Hematopoietic multipotent progenitor cell treated with erythropoietin and hydrocortisone succinate and interleukin-3 and kit ligand, for 6 days (in vitro differentiated cells): ENCODE data around the gene ZBTB45.
"Not testable (repeated sequence)": the region's sequence is repeated elsewhere in the genome, so short reads cannot be mapped to it uniquely, and the experiment has no call there.

ENCODE experiments used
- DNase-seq: peaks from one replicate; pipeline ENCODE4 v3.0.0-alpha.2; 2015

ZBTB45 gene

DNA sequence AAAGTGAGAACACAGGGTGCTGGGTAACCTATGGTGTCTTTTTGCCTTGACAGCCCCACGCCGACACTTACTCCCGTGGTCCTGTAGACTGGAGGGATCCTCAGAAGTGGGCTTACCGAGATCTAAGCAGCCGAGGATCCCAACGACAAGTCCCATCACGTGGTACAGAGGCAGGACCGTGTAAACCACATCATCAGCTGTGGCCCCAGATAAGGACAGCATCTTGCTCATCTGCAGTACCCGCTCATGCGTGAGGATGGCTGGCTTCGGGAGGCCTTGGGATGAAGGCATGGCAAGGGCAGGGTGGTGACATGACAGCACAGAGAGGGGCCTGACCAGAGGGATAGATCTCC, 9.9 kb downstream of the ZBTB45 start:
- DNase-seq, result peak; percentile 93

DNA sequence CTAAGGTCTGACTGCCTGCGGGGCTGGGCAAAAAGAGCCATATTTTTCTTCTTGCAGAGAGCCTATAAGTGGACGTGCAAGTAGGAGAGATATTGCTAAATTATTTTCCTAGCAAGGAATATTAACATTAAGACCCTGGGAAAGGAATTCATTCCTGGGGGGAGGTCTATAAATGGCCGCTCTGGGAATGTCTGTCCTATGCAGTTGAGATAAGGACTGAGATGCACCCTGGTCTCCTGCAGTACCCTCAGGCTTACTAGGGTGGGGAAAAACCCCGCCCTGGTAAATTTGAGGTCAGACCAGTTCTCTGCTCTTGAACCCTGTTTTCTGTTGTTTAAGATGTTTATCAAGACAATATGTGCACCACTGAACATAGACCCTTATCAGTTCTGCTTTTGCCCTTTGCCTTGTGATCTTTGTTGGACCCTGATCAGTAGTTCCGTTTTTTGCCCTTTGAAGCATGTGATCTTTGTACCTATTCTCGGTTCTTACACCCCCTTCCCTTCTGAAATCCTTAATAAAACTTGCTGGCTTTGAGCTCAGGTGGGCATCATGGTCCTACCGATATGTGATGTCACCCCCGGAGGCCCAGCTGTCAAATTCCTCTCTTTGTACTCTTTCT, 11.9 kb downstream of the ZBTB45 start:
- DNase-seq, result not testable (repeated sequence)

DNA sequence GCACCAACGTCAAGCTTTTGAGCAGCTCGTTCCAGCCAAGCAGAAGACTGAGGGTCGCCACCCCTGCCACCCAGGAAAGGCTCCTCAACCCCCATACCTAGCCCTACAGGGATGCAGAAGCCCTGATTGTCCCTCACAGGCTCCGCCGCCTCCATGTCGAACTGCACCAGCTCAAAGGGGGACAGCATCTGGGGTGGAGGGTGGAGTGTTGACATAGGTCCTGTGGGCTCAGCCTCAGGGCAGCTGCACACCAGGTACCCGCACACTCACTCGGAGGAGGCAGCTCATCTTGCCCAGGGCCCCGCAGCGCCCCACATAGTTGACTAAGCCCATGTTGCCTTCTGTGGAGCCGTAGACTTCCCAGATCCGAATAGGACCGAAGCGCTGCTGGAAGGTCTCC, 19.4 kb downstream of the ZBTB45 start:
- no peak for DNase-seq

DNA sequence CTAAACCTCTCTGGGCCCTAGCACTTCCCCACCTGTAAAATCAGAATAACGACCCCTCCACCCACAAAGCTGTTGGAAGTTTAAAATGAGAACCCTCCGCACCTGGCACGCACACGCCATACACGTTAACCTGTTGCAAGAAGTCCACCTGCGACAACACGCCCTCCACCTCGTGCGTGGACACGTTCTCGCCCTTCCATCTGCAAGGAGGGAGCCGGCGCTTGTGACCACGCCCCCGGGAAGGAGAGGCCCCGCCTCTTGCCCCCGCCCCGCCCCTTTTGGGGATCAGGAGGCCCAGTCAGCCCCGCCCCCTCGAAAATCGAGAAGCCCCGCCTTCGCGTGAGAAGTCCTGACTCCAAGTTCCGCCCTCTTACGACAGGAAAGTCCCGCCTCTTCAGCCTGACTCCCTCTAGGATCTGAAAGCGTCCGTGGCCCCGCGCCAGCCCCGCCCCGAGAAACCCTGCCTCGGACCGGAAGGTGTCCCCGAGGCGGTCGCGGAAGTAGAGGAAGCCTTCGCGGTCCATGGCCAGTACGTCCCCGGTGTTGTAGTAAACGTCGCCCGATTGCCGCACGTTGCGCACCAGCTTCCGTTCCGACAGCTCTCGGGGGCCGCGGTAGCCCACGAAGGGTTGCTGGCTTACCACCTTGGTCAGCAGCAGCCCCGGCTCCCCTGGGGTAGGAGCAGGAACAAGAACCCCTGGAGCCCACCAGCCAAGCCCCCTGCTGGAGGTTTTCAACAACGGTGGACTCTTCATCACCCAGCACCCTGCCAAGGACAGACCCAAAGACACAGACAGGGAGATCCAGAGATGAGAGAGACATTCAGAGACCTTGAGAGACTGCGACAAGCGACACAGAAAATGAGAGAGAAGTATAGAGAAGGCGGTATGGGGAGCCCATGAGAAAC, 20.3 kb downstream of the ZBTB45 start:
- DNase-seq, result peak; percentile 100

DNA sequence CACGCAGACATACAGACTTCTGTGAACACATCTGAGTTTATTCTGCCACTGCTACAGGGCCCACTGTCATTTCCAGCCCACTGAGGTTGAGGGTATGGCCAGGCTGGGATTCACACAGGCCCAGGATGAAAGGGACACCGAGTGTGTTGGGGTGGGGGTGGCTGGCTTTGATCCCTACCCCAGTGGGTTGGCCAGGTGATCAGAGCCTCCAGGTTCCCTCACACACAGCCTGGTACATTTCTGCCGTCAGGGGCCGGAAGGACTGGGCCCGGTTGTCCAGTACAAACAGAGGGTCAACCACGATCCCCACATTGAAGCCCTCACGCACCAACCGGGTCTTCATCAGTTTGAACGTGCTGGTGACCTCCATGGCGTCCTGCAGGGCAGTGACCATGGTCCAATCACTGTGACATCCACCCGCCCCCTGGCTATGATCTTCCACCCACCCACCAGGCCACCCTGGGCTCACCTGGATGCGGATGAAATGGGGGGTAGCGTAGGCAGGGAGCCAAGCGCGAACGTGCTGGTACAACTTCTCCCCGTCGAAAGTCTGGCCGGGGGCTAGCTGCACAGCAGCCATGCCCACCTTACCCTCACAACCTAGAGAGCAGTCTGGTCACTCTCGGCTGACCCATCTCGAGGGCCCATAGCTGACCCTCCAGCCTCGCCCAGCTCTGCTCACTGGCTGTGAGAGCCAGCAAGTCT, 21.1 kb downstream of the ZBTB45 start:
- DNase-seq, result no peak

DNA sequence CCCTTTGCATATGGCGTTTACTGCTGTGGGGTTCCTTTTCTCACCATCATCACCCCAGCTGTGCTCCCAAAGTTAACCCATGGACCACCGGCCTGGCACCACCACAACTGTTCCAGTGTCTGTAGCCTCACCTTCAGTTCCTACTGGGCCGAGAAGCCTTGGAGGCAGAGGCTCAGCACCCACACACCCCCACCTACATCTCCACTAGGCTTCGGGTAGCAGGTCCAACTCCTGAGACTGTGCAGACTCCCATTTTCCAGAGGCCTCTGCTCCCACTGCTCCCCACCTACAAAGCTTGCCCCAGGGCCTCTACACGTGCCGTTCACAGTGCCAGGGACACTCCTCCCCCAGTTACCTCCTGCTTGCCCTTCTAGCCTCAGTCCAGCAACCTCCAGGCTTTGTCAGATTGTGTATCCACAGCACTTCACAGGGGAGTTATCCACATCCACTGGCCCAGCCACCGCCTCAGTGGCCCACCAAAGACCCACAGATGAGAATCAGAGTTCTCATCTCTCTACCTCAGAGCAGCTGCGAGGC, 21.9 kb downstream of the ZBTB45 start:
- DNase-seq, result no peak

DNA sequence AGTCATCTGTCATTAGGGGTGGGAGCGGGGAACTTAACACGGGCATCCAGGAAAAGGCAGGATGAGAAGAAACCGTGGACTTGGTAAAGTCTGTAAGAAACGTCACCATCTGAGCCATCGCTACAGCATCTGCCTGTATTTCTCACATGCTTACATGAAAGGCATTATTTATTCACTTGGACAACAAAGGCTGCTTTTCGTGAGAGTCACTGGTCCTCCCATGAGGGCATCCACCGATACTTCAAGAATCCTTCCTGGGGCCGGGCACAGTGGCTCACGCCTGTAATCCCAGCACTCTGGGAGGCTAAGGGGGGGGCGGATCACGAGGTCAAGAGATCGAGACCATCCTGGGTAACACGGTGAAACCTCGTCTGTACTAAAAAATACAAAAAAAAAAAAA, 27.3 kb downstream of the ZBTB45 start:
- DNase-seq, result no peak

DNA sequence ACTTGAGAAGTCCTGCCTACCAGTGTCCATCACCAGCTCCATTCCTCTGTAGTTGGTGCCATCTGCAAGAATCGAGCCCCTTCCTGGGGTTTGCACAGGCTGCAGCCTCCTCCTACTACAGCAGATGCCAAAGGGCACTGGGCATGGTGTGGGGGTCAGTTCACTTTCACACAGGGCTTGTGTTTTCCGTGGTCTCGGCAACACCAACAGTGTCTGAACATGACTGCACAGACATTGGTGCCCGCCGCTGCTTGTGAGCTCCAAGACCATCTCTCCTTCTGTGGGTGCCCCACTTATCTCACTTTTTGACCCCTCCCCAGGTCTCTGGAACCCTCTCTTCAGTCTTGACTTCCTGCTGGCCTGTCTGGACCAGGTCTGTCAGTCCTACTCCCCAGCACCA, 28.2 kb downstream of the ZBTB45 start:
- DNase-seq, result no peak

DNA sequence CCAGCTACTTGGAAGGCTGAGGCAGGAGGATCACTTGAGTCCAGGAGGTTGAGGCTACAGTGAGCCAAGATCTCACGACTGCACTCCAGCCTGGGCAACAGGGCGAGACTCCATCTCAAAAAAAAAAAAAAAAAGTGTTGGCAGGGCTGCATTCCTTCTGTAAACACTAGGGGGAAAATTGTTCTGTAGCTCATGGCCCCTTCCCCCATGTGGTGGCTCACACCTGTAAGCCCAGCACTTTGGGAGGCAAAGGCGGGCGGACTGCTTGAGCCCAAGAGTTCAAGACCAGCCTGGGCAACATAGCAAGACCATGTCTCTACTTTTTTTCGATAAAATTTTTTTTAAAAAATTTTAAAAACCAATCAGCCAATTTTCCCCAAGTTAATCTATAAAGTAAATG, 35.3 kb downstream of the ZBTB45 start:
- DNase-seq, result peak; percentile 45

DNA sequence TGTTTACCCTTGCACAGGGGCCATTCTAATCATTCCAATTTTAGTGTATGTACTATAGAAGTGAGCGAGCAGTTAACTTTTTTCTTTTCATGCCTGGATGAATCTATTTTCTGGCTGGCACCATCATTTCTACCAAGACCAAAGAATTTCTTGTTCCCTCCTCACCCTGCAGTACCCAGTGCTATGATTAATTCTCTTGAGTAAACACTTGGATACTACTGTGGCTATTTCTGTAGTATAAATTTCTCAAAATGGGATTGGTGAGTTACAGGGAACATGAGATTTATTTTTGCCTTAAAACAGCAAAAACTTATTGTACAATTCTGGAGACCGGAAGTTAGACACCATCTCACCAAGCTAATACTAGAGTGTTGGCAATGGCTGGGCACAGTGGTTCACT, 35.8 kb downstream of the ZBTB45 start:
- DNase-seq, result no peak

DNA sequence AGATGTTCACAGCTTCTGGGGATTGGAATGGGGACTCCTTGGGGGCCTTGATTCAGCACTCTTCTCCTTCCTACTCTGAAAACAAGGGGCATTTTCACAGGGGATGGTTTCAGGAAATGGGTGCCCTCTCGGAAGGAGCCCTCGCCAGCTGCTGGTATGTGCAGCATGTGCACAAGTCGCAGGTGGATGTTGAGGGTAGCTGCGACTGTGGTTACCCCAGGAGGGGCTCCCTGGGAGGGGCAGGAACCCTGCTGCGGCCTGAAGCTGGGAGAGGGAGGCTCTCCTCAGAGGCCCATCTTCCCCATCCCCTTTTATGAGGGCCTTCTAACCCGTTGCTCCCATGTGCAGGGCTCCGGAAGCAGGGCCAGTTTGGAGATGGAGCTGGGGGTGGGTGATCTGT, 37.2 kb downstream of the ZBTB45 start:
- no peak for DNase-seq

DNA sequence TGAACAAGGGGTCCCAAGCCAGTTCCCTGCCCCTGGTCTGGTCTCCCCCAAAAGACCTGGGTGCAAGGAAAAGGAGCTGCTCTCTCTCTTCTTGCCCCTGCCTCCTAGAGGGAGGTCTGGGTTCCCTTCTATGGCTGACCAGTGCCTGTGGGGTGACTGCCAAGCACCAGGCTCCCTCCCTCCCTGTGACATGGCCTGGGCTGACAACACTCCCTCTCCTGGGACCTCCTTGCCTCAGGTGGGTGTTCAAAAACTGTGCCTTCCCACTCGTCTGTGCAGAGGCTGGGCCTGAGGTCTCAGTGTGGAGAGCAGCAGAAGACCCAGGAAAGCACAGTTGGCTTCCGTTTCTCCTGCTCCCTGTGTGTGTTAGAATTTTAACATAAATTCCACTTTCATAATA, 38.8 kb downstream of the ZBTB45 start:
- DNase-seq, result no peak

DNA sequence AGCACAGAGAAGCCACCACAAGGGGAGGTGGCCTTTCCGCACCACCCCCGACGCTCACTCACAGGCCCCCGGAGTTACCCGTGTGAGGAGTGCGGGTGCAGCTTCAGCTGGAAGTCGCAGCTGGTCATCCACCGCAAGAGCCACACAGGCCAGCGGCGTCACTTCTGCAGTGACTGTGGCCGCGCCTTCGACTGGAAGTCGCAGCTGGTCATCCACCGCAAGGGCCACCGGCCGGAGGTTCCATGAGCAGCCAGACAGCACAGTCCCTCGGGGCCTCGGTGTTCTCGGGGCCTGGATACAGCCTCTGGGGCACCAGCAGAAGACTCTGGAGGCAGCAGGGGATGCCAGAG, 39.2 kb downstream of the ZBTB45 start:
- no peak for DNase-seq

DNA sequence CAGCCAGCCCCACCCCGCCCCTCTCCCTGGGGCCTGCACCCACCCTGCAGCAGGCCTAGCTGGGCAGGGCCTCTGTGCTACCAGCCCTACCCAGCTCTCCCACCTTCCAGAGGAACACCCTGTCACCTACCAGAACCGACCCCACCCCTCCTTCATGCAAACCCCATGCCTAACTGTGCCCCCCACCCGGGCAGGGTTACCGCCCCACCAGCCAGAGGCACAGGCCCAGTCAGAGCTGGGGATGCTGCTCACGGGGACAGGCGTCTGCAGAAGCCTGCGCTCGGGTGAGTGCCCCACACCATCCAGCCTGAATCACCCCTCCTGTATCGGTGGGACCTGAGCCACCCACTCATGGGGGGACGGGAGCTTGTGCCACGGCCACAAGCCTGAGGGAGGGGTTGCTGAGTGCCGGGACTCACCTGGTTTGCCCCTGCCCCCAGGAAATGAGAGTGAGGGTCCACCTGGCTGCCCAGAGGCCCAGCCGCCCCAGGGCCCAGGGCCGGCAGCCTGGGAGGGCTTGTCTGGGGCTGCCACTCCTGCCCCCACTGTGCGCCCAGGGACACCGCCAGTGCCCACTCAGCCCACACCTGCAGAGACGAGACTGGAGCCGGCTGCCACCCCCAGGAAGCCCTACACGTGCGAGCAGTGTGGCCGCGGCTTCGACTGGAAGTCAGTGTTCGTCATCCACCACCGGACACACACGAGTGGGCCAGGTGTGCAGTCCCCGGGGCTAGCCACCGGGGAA, 39.7 kb downstream of the ZBTB45 start:
- no peak for DNase-seq

DNA sequence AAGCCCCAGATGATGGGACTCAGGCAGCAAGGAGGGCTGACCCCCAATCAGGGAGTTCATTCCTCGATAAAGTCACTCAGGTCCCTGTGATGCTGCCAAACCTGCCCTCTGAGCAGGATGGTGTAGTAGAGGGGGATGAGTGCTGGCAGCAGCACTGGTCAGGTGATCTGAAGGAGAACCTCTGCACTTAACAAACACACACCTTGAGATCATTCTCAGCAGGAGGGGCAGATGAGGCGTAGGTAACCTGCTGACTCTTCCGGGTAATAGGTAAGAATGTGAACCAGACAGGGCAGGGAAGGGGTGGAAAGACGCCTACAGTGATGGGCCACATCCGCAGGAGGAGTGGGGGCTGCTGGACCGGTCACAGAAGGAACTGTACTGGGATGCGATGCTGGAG, 40.3 kb downstream of the ZBTB45 start:
- DNase-seq, result no peak

DNA sequence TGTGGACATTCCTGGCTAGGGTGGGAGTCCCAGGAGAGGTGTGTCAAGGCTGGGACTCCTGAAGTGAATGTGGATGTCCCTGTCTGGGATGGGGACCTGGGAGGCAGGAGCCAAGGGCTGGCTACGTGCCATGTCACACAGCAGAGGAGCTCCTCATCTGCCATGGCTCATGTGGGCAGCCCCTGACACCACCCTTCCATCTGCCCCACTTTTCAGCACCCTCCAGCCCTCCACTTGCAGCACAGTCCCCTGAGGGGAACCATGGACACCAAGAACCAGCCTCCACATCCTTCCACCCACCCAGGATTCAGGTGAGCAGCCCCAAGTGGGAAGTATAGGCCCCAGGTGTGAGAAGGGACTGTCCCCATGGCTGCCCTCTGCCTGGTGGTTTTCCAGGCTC, 41.7 kb downstream of the ZBTB45 start:
- no peak for DNase-seq

DNA sequence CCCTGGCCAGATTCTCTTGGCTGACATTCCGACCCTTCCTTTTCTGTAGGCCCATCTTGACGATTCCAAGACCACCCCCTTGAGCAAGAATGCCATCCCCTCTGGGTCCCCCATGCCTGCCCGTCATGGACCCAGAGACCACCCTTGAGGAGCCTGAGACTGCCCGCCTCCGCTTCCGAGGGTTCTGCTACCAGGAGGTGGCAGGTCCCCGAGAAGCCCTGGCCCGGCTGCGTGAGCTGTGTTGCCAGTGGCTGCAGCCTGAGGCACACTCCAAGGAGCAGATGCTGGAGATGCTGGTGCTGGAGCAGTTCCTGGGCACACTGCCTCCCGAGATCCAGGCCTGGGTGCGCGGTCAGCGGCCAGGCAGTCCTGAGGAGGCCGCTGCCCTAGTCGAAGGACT, 42.5 kb downstream of the ZBTB45 start:
- no peak for DNase-seq

DNA sequence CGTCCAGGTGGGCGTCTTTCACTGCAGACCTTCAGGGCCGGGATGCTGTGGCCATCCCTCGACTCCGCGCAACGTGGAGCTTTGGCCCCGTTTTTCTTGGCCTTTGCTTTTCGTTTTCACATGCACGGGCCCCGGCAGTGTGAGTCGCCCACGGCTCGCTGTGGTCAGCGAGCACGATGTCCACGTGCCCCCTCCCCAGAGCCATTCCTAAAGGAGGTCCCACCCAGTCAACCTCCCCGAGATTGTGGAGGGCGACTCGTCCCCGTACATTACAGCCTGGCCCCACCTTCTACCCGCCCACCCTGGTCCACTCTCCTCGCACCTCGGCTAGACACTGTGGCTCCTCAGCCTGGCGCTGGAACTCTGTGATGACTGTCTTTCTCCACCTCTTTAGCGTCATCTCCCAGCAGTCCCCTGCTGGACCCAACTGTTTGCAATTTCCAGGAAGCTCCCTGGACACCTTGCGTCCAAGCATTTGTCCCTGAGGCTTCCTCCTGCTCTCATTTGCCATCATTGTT, 43.1 kb downstream of the ZBTB45 start:
- no peak for DNase-seq

DNA sequence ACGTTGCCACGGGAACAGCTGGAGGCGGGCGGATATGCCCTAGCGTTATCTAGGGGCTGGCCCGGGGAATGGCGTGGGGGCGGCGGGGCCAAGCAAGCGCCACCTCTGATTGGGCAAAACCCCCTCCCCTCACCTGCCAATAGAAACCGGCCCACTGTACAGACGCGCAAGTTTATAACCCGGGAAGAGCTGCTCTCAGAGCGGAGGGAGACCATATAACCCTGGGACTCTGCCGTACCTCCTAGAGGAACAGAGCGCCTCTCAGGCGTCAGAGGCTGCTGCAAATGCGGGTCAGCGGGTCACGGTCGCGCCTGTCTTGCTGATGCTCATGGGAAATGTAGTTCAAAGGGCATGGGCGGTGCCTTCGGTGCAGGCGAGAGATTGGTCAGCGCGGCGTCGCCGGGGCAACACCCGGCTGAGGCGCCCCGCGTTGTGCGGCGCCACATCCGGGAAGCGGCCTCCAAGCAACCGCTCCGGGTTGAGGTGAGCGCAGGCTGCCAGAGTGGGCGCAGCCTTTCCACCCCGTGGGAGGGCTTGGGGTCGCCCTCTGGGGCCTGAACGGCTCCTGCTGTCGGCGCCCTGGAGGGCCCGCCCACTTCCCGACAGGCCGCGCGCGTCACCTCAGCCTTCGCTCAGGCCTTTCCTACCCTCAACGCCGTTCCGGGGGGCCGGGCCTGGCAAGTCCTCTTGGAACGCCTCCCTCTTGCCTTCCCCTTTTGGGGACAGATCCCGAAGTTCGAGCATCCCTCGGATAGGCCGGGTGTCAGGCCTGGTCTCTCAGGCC, 43.7 kb downstream of the ZBTB45 start, which contains the start of gene ZNF446:
TSS of gene ZNF446 (plus strand) at position 639 of the 784 bp plus-strand sequence. CDS start 867 bp downstream, outside the sequence.
- DNase-seq, result peak; percentile 98

DNA sequence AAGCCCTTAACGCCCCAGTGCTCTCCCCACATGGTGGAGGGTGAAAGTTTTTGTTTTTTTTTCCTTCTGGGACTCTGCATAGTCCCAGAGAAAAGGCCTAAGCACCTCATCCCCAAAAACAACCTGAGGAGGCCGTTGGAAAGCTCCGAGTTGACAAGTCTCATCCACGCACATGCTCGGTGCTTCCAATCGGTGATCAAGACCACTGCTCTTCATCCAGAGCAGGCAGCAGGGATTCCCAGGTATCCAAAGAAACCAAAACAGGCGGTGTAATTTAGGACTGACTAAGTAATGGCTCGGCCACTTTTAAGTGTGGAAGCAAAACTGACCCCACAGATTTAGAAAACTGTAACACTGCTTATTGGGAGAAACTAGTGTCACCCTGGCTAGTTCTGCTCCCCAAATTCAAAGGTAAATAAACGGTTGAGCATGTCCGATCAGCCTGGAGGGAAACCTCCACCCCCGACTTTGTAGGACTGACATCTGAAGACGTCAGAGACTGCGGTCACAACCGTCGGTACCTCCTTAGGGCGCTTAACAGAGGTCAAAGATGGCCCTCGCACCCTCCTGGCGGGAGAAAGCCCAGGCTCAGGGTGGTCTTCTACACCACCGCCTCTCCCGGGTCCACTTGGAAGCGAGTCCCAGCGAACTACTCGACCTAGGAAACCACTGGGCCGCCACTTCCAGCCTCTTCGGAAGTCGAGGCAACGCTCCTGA, 44.5 kb downstream of the ZBTB45 start:
- no peak for DNase-seq
